Neural cell (in vitro differentiated cells): Measurements from ENCODE around the gene PTPRA.

Experiments
- CTCF ChIP-seq: fragments of 450-650 bp; IDR thresholded peaks from 2 replicates; pipeline ENCODE4 v1.5.1; 2014; ENCODE audit warnings: antibody characterized with exemption, mild to moderate bottlenecking, moderate library complexity; ENCODE audit not compliant: poor library complexity, severe bottlenecking
- EP300 ChIP-seq: fragments of 450-650 bp; conservative IDR thresholded peaks from 2 replicates; pipeline ENCODE4 v1.6.1; 2014; ENCODE audit warnings: antibody characterized with exemption, mild to moderate bottlenecking, moderate library complexity; ENCODE audit not compliant: poor library complexity, severe bottlenecking
- SMC3 ChIP-seq: fragments of 450-650 bp; conservative IDR thresholded peaks from 2 replicates; pipeline ENCODE4 v1.6.1; 2014; ENCODE audit warnings: antibody characterized with exemption, mild to moderate bottlenecking, moderate library complexity; ENCODE audit not compliant: poor library complexity
- TAF1 ChIP-seq: IDR thresholded peaks from 2 replicates; pipeline ENCODE4 v1.6.1; 2012; ENCODE audit warnings: low read depth

GRCh38 chr20:2873747-2874041, 413 bp downstream of the PTPRA start:
- TF ChIP-seq CTCF = no peak
- no peak for TF ChIP-seq EP300
- no peak for TF ChIP-seq SMC3
- no peak for TF ChIP-seq TAF1
